ENCODE measurements around the gene PSMC3. TPM values are rescaled to one million over a fixed set of nuclear protein-coding genes. Genes with fewer than 3 reads are reported as not detected.
"Not testable (repeated sequence)": the region's sequence is repeated elsewhere in the genome, so short reads cannot be mapped to it uniquely, and the experiment has no call there.

Gene PSMC3
- total RNA-seq, 6 experiments from 2014 or later: 161 to 238 (median 220) TPM

DNA sequence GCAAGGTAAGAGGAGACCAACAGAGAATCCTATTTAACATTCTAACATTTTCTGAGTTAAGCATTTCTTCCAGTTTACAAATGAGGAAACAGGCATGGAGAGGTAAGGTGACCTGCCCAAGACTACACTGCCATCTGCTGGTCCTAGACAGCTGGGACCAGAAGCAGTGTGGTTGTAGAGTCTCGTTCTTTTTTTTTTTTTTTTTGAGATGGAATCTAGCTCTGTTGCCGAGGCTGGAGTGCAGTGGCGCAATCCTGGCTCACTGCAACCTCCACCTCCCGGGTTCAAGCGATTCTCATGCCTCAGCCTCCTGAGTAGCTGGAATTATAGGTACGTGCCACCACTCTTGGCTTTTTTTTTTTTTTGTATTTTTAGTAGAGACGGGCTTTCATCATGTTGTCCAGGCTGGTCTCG lies 28.0 kb upstream of the PSMC3 start:
- not testable (repeated sequence) for H3K27me3 Mint-ChIP-seq (ENCODE audit: insufficient read depth); H3K4me3 Mint-ChIP-seq; H3K9me3 Mint-ChIP-seq; H3K27ac Mint-ChIP-seq
- Mint-ChIP-seq H3K4me1 (ENCODE audit: low read depth) (peaks cover 12% of the 10 kb centered on the region), H3K36me3 (ENCODE audit: low read depth) (peaks cover 10% of the 10 kb centered on the region)
- TF ChIP-seq CTCF (IDR thresholded peaks at IDR 0.05): peak; percentile 85
- DNase-seq: peak; percentile 71

DNA sequence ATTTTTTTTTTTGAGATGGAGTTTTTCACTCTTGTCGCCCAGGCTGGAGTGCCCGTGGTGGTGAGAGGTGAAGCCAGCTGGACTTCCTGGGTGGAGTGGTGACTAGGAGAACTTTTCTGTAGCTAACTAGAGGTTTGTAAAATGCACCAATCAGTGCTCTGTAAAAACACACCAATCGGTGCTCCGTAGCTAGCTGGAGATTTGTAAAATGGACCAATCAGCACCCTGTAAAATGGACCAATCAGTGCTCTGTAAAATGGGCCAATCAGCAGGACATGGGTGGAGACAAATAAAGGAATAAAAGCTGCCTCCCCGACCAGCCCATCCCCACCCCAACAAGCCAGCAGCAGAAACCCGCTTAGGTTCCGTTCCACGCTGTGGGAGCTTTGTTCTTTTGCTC lies 27.1 kb upstream of the PSMC3 start:
- Mint-ChIP-seq H3K4me3 (no peak overlapping the region), H3K36me3 (ENCODE audit: low read depth) (peaks cover 10% of the 10 kb centered on the region), H3K9me3 (peaks cover 4% of the 10 kb centered on the region; the same call in 1 of the 2 replicates), H3K4me1 (ENCODE audit: low read depth) (peaks cover 12% of the 10 kb centered on the region), H3K27me3 (ENCODE audit: insufficient read depth) (peaks cover 5% of the 10 kb centered on the region), H3K27ac (no peak overlapping the region)
- no peak for DNase-seq
- TF ChIP-seq CTCF (IDR thresholded peaks at IDR 0.05): no peak

DNA sequence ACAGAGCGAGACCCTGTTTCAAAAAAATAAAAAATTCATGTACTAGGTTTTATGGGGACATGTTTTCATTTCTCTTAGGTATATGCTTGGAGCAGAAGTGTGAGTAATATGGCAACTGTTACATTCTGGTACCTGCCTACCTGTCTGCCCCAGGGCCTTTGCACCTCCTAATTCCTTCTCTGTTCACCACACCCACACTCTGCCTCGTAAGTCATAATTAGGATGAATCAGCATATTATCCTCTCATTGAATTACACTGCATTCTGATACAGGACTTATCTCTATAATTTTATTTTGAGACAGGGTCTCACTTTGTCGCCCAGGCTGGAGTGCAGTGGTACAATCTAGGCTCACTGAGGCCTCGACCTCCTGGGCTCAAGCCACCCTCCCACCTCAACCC lies 25.8 kb upstream of the PSMC3 start:
- Mint-ChIP-seq H3K27me3 (ENCODE audit: insufficient read depth) (peaks cover 2% of the 10 kb centered on the region), H3K4me1 (ENCODE audit: low read depth) (peaks cover 14% of the 10 kb centered on the region), H3K9me3 (peaks cover 4% of the 10 kb centered on the region; the same call in 1 of the 2 replicates), H3K36me3 (ENCODE audit: low read depth) (peaks cover 10% of the 10 kb centered on the region), H3K4me3 (no peak overlapping the region), H3K27ac (no peak overlapping the region)
- DNase-seq: no peak
- no peak for TF ChIP-seq CTCF (IDR thresholded peaks at IDR 0.05)

- H3K4me1 Mint-ChIP-seq (ENCODE audit: low read depth): peaks cover 16% of the 10 kb centered on the region
- TF ChIP-seq CTCF (IDR thresholded peaks at IDR 0.05): no peak
- H3K27me3 Mint-ChIP-seq (ENCODE audit: insufficient read depth): peaks cover 2% of the 10 kb centered on the region
- peaks cover 4% of the 10 kb centered on the region; the same call in 1 of the 2 replicates for H3K9me3 Mint-ChIP-seq
- H3K36me3 Mint-ChIP-seq (ENCODE audit: low read depth): peaks cover 10% of the 10 kb centered on the region
- no peak overlapping the region for H3K27ac Mint-ChIP-seq
- no peak overlapping the region for H3K4me3 Mint-ChIP-seq
- DNase-seq: no peak
These were observed 25.2 kb upstream of the PSMC3 start for GRCh38 chr11:47451436-47451835.

GRCh38 chr11:47449541-47449940 lies 23.3 kb upstream of the PSMC3 start:
- H3K9me3 Mint-ChIP-seq: peaks cover 4% of the 10 kb centered on the region; the same call in 1 of the 2 replicates
- no peaks in the 10 kb centered on the region; the same call in none of the 2 replicates for H3K27me3 Mint-ChIP-seq (ENCODE audit: insufficient read depth)
- DNase-seq: no peak
- H3K27ac Mint-ChIP-seq: no peak overlapping the region
- no peak overlapping the region for H3K4me3 Mint-ChIP-seq
- no peak for TF ChIP-seq CTCF (IDR thresholded peaks at IDR 0.05)
- peaks cover 16% of the 10 kb centered on the region for H3K4me1 Mint-ChIP-seq (ENCODE audit: low read depth)
- peaks cover 10% of the 10 kb centered on the region for H3K36me3 Mint-ChIP-seq (ENCODE audit: low read depth)

Measured in HFFc6 (cell line).